ENCODE measurements around the gene SLC4A8.
A peak's percentile ranks its signal among the peaks of the same experiment; 100 is the strongest.

SLC4A8 gene

GRCh38 chr12:51424662-51425539 is at the start of gene SLC4A8:
SLC4A8 (plus strand) TSS chr12:51424831; CDS start chr12:51424988, 157 bp downstream.
- peak; percentile 60 for DNase-seq (ENCODE audit: low read depth, low spot score)

GRCh38 chr12:51374856-51375255 is 49.8 kb upstream of the SLC4A8 start:
- DNase-seq (ENCODE audit: low read depth, low spot score) = no peak

- no peak for DNase-seq (ENCODE audit: low read depth, low spot score)
These were observed 47.3 kb upstream of the SLC4A8 start for GRCh38 chr12:51377099-51377984.

GRCh38 chr12:51378749-51379148 is 45.9 kb upstream of the SLC4A8 start:
- no peak for DNase-seq (ENCODE audit: low read depth, low spot score)

GRCh38 chr12:51379571-51379970 is 45.1 kb upstream of the SLC4A8 start:
- no peak for DNase-seq (ENCODE audit: low read depth, low spot score)

GRCh38 chr12:51381226-51382079 is 43.2 kb upstream of the SLC4A8 start:
- no peak for DNase-seq (ENCODE audit: low read depth, low spot score)

- no peak for DNase-seq (ENCODE audit: low read depth, low spot score)
These were observed 42.5 kb upstream of the SLC4A8 start for GRCh38 chr12:51382173-51382572.

- no peak for DNase-seq (ENCODE audit: low read depth, low spot score)
These were observed 41.2 kb upstream of the SLC4A8 start for GRCh38 chr12:51383269-51383905.

- no peak for DNase-seq (ENCODE audit: low read depth, low spot score)
These were observed 38.3 kb upstream of the SLC4A8 start for GRCh38 chr12:51386351-51386750.

- no peak for DNase-seq (ENCODE audit: low read depth, low spot score)
These were observed 36.4 kb upstream of the SLC4A8 start for GRCh38 chr12:51388069-51388799.

- DNase-seq (ENCODE audit: low read depth, low spot score) = no peak
These were observed 35.8 kb upstream of the SLC4A8 start for GRCh38 chr12:51388846-51389245.

GRCh38 chr12:51389302-51389999 is 35.2 kb upstream of the SLC4A8 start:
- DNase-seq (ENCODE audit: low read depth, low spot score) = no peak

GRCh38 chr12:51390457-51390856 is 34.2 kb upstream of the SLC4A8 start:
- DNase-seq (ENCODE audit: low read depth, low spot score) = no peak

- no peak for DNase-seq (ENCODE audit: low read depth, low spot score)
These were observed 33.7 kb upstream of the SLC4A8 start for GRCh38 chr12:51390891-51391282.

- DNase-seq (ENCODE audit: low read depth, low spot score) = peak; percentile 45
These were observed 33.1 kb upstream of the SLC4A8 start, which contains the start of gene GALNT6 for GRCh38 chr12:51391283-51392123. GALNT6 (minus strand) TSS chr12:51391406; CDS start chr12:51379781, 11,625 bp downstream.

GRCh38 chr12:51392556-51393237 is 31.9 kb upstream of the SLC4A8 start:
- no peak for DNase-seq (ENCODE audit: low read depth, low spot score)

GRCh38 chr12:51393676-51394545 is 30.7 kb upstream of the SLC4A8 start:
- DNase-seq (ENCODE audit: low read depth, low spot score) = no peak
